HG03378 (cell line): ENCODE measurements around the gene PARD3B.

ENCODE experiments used
- ATAC-seq: cut with Tn5 transposase; IDR thresholded peaks from one replicate; pipeline ENCODE4 v1.9.1; 2021; ENCODE audit warnings: mild to moderate bottlenecking, moderate library complexity; ENCODE audit not compliant: unreplicated experiment

Gene PARD3B

DNA sequence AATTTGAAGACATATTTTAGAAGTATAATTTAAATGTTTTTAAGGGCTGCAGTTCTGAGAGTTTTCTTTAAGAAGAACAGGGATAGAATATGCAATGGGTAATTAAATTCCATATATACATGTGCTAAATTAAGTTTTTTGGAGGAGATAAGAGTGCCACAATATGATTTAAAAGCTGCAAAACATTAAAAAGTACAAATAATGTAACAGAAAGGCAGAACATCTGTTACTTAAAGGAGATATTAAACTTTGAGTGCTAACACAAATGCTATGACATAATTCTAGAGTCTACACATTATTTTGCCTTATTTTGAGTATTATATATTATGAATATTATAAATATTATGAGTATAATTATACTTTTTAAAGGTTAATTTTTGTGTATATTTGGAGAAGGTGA lies 102.4 kb downstream of the PARD3B start:
- no peak for ATAC-seq

DNA sequence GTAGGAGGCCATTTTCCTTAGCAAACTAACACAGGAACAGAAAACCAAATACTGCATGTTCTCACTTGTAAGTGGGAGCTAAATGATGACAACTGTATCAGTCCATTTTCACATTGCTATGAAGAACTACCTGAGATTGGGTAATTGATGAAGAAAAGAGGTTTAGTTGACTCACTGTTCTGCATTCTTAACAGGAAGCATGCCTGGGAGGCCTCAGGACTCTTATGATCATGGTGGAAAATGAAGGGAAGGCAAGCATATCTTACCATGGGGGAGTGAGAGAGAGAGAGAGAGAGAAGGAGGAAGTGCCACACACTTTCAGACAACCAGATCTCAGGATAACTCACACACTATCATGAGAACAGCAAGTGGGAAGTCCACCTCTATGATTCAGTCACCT lies 105.3 kb downstream of the PARD3B start:
- no peak for ATAC-seq

GRCh38 chr2:204652063-204652462 lies 106.8 kb downstream of the PARD3B start:
- ATAC-seq = no peak

- no peak for ATAC-seq
Measured at GRCh38 chr2:204654669-204655068, 109.4 kb downstream of the PARD3B start.

GRCh38 chr2:204655101-204655500 lies 109.8 kb downstream of the PARD3B start:
- ATAC-seq = no peak

DNA sequence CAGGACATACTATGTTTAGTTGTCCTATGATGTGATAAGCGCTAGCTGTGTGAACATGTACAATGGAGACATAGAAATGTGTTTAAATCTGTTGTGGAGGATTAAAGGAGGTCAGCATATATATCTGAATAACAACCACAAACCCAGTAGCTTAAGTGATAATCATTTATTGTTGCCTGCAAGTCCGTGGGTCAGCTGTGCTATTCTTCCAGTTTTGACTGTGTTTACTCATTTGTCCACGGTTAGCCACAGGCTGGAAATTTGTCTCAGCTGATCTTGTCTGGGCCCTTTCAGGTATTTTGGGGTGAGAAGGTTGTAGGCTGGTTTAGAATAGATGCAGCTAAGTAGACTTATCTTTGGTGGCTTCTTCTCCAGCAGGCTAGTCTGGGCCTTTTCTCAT lies 110.4 kb downstream of the PARD3B start:
- ATAC-seq = no peak

DNA sequence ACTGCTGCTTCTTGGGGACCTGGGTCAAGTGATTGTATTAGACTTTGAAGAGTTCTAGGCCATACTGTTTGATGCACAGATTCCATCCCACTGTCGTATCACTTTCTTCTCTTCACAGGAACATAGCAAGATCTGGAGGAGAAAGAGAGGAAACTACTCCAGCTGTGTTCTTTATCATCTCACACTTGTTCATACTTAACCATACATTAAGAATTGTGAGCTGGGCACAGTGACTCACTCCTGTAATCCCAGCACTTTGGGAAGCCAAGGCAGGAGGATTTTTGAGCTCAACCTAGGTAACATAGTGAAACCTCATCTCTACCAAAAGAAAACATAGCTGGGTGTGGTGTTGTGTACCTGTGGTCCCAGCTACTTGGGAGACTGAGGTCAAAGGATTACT lies 111.7 kb downstream of the PARD3B start:
- no peak for ATAC-seq

- ATAC-seq = no peak
Measured at GRCh38 chr2:204662956-204663355, 117.7 kb downstream of the PARD3B start.

- ATAC-seq = no peak
Measured at GRCh38 chr2:204663816-204664425, 118.6 kb downstream of the PARD3B start.

DNA sequence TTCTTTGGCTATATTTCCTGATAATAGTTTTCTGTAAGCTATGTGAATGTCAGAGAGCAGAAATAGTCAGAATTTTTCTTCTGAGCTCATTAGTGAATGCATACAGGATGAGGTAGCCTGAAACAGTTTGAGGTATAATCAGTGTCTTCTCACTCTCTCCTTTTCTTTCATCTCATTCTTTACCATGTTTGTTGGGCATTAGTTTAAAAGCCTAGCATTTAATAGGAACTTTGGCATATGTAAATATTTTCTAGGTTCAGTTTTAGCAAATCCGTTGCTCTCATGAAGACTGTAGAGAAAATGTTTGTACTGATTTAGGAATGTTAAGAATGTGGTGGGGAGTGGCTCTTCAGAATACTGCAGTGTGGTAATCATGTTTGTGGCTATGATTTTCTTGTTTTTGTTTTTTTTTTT lies 119.4 kb downstream of the PARD3B start:
- ATAC-seq = no peak

GRCh38 chr2:204665207-204665606 lies 119.9 kb downstream of the PARD3B start:
- no peak for ATAC-seq

GRCh38 chr2:204665771-204666170 lies 120.5 kb downstream of the PARD3B start:
- ATAC-seq = no peak

DNA sequence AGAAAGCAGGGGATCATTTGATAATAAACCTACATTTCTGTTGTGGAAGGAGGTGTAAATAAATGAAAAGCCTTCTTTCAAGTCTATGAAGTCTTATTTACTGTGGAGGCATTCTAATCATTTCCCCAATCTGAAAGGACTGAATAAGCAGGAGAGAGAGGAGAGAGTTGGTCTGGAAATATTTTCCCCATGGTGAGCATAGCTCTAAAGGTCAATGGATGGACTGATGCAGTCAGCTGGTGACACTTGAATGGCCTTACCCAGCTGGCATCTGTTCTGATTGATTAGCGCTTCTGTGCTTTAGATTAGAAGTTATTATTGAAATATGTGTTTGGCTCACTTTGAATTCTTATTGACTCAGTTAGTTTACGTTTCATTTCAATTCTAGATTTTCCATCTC lies 122.7 kb downstream of the PARD3B start:
- no peak for ATAC-seq

GRCh38 chr2:204669382-204669781 lies 124.1 kb downstream of the PARD3B start:
- ATAC-seq = no peak

GRCh38 chr2:204670124-204670523 lies 124.8 kb downstream of the PARD3B start:
- ATAC-seq = no peak

GRCh38 chr2:204670756-204671155 lies 125.5 kb downstream of the PARD3B start:
- no peak for ATAC-seq

DNA sequence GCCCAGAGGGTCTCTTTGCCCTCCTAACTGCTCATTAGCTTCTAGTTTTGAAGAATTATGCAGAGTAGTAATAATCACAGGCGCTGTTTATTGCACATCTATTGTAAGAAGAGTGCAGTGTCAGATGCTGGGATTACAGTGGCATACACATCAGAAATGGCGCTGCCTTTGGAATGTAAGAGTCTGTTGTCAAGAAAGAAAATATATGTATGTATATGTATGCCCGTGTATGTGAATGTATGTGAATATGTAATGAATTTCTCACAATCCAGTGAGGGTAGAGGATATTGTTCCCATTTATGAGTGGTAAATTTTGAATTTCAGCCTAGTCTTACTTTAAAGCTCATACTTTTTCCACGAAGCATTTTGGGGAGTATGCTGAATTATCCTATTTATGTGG lies 127.5 kb downstream of the PARD3B start:
- no peak for ATAC-seq

DNA sequence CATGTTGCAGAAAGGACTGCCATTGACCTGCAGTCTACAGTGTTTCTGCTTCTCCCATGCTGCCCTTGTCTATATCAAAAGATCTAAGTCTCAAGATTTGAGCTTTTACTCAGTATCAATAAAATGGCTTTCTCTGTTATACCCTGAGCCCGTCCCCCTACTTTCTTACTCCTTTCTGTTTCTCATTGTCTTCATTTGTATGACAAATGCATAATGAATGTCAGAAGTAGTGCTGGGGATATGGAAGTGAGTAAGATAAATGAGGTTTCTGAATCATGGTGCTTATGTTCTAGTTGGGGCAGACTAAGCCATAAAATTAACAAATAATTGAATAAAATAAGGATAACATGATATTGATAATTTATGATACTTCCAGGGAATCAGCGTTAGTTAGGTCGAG lies 128.6 kb downstream of the PARD3B start:
- ATAC-seq = no peak

DNA sequence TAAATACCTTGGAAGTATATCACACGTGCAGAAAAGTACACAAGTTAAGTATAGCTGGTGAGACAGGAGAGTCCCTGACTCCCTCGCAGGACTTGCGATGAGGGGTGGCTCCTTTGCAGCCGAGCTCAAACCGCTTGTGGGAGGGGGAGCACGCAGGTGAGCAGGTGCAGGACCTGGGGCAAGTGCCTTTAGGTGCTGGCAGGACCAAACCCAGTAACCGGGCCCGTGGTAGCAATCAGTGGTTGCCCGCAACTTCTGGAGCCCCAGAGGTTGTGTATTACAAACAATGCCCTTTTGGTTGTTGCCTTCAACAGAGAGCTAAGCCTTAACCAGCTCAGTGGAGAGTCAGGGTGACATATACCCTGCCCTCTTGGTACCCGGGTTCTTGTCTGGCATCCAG lies 132.8 kb downstream of the PARD3B start:
- no peak for ATAC-seq

GRCh38 chr2:204680576-204680975 lies 135.3 kb downstream of the PARD3B start:
- no peak for ATAC-seq

GRCh38 chr2:204681412-204681811 lies 136.1 kb downstream of the PARD3B start:
- no peak for ATAC-seq

GRCh38 chr2:204683384-204683783 lies 138.1 kb downstream of the PARD3B start:
- no peak for ATAC-seq

DNA sequence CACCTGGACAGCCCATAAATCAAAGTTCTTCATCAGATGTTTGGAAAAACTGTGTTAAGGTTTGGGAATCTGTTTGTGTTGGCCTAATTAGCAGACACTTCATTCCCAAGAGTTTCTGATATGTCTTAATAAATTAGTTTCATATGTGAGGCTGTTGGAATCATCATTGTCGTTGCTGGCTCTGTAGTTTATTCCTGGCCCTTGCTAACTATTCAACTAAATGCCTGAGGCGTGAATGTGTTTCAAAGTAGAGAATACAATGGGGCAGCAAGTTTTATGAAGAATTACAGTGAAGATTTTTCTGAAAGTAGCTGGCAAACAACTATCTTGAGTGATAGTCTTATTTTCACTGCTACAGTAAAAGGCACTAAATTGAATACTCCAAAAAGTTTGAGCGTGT lies 141.1 kb downstream of the PARD3B start:
- ATAC-seq = no peak
